ENCODE data around the gene NOD1.
A peak's percentile ranks its signal among the peaks of the same experiment; 100 is the strongest.
"Not testable (repeated sequence)": the region's sequence is repeated elsewhere in the genome, so short reads cannot be mapped to it uniquely, and the experiment has no call there.

NOD1 gene

DNA sequence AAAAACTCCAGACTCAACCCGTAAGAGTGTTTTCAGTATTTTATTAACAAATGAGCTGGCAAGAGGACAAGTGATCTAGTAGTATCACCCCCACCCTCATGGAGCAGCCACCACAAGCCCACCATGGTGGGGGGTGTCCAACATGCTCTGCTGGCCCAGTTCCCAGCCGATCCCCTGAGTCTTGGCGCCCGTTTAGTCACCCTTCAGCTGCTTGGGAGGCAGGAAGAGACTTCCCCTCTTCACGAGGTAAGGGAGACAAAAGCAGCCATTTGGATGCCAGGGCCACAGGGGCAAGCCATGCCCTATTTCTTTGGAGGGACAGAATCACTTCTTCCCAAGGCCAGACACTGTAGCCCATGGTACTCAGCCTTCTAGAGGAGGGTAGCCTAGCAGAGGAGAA is 54.1 kb downstream of the NOD1 start:
- no peak for DNase-seq (ENCODE audit: low read depth)
- TF ChIP-seq CTCF (conservative IDR thresholded peaks at IDR 0.05; ENCODE audit: low read length): no peak
- H3K4me3 ChIP-seq (ENCODE audit: low read length): no peak overlapping the region

DNA sequence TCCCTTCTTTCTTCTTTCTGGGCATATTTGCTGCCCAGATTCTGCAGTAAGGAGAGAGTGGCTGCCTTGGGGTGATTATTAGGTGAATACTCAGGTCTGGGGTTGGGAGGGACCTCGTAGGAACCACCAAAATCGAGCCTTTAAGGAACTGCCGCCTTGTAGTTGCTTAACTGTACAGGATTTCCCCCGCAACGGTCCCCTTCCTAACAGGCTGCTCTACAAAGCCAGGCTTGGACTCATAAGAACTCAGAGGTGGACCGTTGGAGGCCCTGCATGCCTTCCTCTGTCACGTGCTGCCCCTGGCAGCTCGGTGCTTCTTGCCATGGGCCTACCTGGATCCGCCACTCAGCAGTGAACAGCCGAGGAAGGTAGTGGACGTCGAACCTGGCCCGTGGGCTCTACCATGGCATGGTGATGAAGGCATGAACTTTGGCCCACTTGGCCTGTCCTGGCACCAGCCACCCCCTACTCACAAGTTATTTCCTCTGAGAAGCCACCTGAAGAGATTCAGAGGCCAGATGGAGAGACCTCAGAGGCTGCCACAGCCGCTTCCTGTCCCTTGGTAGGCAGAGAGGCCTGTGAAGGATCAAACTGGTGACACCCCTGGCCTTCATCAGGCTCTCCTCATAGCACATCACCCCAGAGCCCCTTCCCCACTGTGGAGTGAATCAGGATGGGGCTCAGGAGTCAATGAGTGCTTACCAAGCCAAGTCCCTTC is 54.6 kb downstream of the NOD1 start:
- no peak for TF ChIP-seq CTCF (conservative IDR thresholded peaks at IDR 0.05; ENCODE audit: low read length)
- DNase-seq (ENCODE audit: low read depth): no peak
- H3K4me3 ChIP-seq (ENCODE audit: low read length): no peak overlapping the region

DNA sequence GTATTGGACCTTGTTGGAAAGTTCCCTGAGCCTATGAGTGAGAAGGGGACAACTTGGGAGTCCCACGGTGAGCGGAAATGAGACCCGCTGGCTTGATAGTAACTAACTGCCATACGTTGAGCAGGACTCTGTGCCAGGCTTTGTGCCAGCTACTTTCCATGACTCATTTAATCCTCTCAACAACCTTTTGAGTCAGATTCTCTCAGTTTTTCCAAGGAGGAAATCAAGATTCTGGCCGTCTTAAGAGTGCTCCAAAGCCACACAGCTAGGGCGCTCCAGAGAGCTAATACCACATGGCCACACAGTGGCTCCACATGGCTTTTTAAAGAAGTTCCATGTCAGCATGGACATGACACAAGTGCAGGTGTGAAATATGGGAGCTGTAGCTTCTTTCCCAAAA is 55.7 kb downstream of the NOD1 start:
- no peak for TF ChIP-seq CTCF (conservative IDR thresholded peaks at IDR 0.05; ENCODE audit: low read length)
- no peak overlapping the region for H3K4me3 ChIP-seq (ENCODE audit: low read length)
- peak; percentile 17 for DNase-seq (ENCODE audit: low read depth)

DNA sequence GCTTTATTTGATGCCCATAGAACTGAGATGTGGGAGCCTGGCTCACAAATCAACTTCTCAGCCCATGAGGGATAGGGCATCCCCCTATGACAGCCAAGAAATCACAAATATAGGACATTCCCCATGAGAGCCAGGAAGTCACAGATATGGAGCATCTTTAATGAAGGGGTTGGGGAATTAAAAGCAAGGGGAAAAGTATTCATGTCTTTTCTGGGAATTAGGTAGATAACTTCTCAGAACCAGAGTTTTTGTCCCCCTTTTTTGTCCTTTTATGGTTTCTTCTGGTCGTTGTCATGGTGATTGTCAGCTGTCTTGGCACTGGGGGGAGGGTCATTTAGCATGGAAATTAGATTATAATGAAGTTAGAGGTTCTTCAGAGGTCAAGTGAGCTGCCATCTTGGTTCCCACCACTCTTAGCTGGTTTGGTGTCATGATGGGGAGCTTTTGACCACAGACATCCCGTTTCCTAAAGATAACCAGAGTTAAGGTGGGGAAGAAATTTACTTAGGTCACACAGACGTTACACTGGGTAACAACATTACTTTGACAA is 56.9 kb downstream of the NOD1 start:
- no peak overlapping the region for H3K4me3 ChIP-seq (ENCODE audit: low read length)
- no peak for TF ChIP-seq CTCF (conservative IDR thresholded peaks at IDR 0.05; ENCODE audit: low read length)
- no peak for DNase-seq (ENCODE audit: low read depth)

- DNase-seq (ENCODE audit: low read depth): no peak
- no peak overlapping the region for H3K4me3 ChIP-seq (ENCODE audit: low read length)
- TF ChIP-seq CTCF (conservative IDR thresholded peaks at IDR 0.05; ENCODE audit: low read length): no peak
These were observed 57.9 kb downstream of the NOD1 start for GRCh38 chr7:30420662-30421061.

DNA sequence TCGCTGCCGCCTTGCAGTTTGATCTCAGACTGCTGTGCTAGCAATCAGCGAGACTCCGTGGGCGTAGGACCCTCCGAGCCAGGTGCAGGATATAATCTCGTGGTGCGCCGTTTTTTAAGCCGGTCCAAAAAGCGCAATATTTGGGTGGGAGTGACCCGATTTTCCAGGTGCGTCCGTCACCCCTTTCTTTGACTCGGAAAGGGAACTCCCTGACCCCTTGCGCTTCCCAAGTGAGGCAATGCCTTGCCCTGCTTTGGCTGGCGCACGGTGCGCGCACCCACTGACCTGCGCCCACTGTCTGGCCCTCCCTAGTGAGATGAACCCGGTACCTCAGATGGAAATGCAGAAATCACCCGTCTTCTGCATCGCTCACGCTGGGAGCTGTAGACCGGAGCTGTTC is 58.5 kb downstream of the NOD1 start:
- not testable (repeated sequence) for DNase-seq (ENCODE audit: low read depth); H3K4me3 ChIP-seq (ENCODE audit: low read length)

GRCh38 chr7:30413864-30414263 is 64.7 kb downstream of the NOD1 start:
- no peak for DNase-seq (ENCODE audit: low read depth)
- H3K4me3 ChIP-seq (ENCODE audit: low read length): no peak overlapping the region
- TF ChIP-seq CTCF (conservative IDR thresholded peaks at IDR 0.05; ENCODE audit: low read length): no peak
